H1 (cell line): ENCODE data around the gene CLINT1. TPM values are rescaled to one million over a fixed set of nuclear protein-coding genes. Genes with fewer than 3 reads are reported as not detected.
A peak's percentile ranks its signal among the peaks of the same experiment; 100 is the strongest.

Experiments used
- CTCF ChIA-PET: fragments of 300-600 bp; sonication (Branson Sonifier 250); formaldehyde crosslinking; loops from one replicate; lab custom pipeline; 2021; ENCODE audit not compliant: partially characterized antibody; lab: Charles Lee
- POLR2A ChIA-PET: fragments of 300-600 bp; sonication (Branson Sonifier 250); formaldehyde crosslinking; loops from one replicate; lab custom pipeline; 2021; ENCODE audit warnings: inconsistent platforms; ENCODE audit not compliant: partially characterized antibody; lab: Charles Lee
- DNase-seq, 2 experiments: peaks; one replicate each; pipeline versions ENCODE4 v3.0.0 to v3.0.0-alpha.2; 2010 to 2022; ENCODE audit warnings: low spot score in 2 of 2, low read depth in 1 of 2, mixed read lengths in 1 of 2
- FAIRE-seq: peaks from 2 replicates; lab custom pipeline; 2011; peaks lifted over from hg19 to GRCh38; lab: Jason Lieb, UNC
- H2AFZ ChIP-seq: 2 replicates; pipeline ENCODE4 v1.8.1; 2012; ENCODE audit warnings: low read length, inconsistent platforms
- H2AK5ac ChIP-seq: 2 replicates; pipeline ENCODE4 v1.6.1; 2013; ENCODE audit warnings: low read depth, low read length
- H2BK120ac ChIP-seq: replicated peaks from 2 replicates; pipeline ENCODE3; 2013; ENCODE audit warnings: low read depth, low read length, inconsistent platforms
- H2BK12ac ChIP-seq: 2 replicates; pipeline ENCODE4 v1.6.1; 2013; ENCODE audit warnings: low read depth, low read length
- H2BK15ac ChIP-seq: 2 replicates; pipeline ENCODE4 v1.6.1; 2013; ENCODE audit warnings: low read length
- H2BK20ac ChIP-seq: 2 replicates; pipeline ENCODE4 v1.6.1; 2013; ENCODE audit warnings: low read length
- H2BK5ac ChIP-seq: 2 replicates; pipeline ENCODE4 v1.6.1; 2013; ENCODE audit warnings: low read depth, low read length
- H3K14ac ChIP-seq: 2 replicates; pipeline ENCODE4 v1.6.1; 2013; ENCODE audit warnings: inconsistent platforms; ENCODE audit not compliant: insufficient read length
- H3K18ac ChIP-seq: 2 replicates; pipeline ENCODE4 v1.6.1; 2013; ENCODE audit warnings: low read length; ENCODE audit errors: extremely low read depth
- H3K23ac ChIP-seq: 2 replicates; pipeline ENCODE4 v1.6.1; 2013; ENCODE audit warnings: inconsistent platforms; ENCODE audit not compliant: insufficient read length
- H3K23me2 ChIP-seq: 2 replicates; pipeline ENCODE4 v1.6.1; 2013; ENCODE audit warnings: low read depth, low read length
- H3K27ac ChIP-seq: 2 replicates; pipeline ENCODE4 v1.6.1; 2011; ENCODE audit warnings: low read depth, low read length, inconsistent platforms
- H3K27me3 ChIP-seq, 4 experiments: replicated peaks in 1 of 4; 1 replicate in 1 of 4; 2 replicates in 3 of 4; pipeline versions ENCODE4 v1.6.1 to v1.8.1; 2011 to 2013; ENCODE audit warnings: low read length in 3 of 4, mild to moderate bottlenecking in 3 of 4, inconsistent platforms in 2 of 4, mixed read lengths in 2 of 4, moderate library complexity in 1 of 4; ENCODE audit not compliant: control insufficient read depth in 3 of 4, insufficient read depth in 3 of 4; ENCODE audit errors: extremely low read depth in 1 of 4
- H3K36me3 ChIP-seq, 4 experiments: 2 replicates each; pipeline versions ENCODE4 v1.6.1 to v1.8.1; 2011 to 2013; ENCODE audit warnings: mild to moderate bottlenecking in 4 of 4, low read length in 3 of 4, moderate library complexity in 2 of 4, control low read depth in 1 of 4, inconsistent platforms in 1 of 4; ENCODE audit not compliant: insufficient read depth in 4 of 4, control insufficient read depth in 2 of 4
- H3K4ac ChIP-seq: replicated peaks from 2 replicates; pipeline ENCODE3; 2013; ENCODE audit warnings: low read length, low read depth, mixed read lengths, inconsistent platforms; ENCODE audit not compliant: insufficient read length
- H3K4me1 ChIP-seq, 4 experiments: replicated peaks in 1 of 4; 1 replicate in 1 of 4; 2 replicates in 3 of 4; pipeline versions ENCODE4 v1.6.1 to v1.8.1; 2011 to 2013; ENCODE audit warnings: low read length in 3 of 4, inconsistent platforms in 2 of 4, mixed read lengths in 1 of 4; ENCODE audit not compliant: insufficient read depth in 4 of 4, control insufficient read depth in 3 of 4
- H3K4me2 ChIP-seq, 2 experiments: 2 replicates each; pipeline versions ENCODE4 v1.6.1 to v1.8.1; 2011 to 2013; ENCODE audit warnings: low read depth in 2 of 2, low read length in 2 of 2, control low read depth in 1 of 2, inconsistent platforms in 1 of 2, mild to moderate bottlenecking in 1 of 2; ENCODE audit not compliant: insufficient read depth in 1 of 2
- H3K4me3 ChIP-seq, 4 experiments: fragments of 200-600, 300-600 bp in 1 of 4; sonication (generic), shearing (Covaris generic), sonication (Bioruptor Twin) in 1 of 4; 2 replicates each; pipeline versions ENCODE4 v1.5.1 to v1.8.1; 2011 to 2016; ENCODE audit warnings: low read length in 4 of 4, low read depth in 3 of 4, control low read depth in 2 of 4, inconsistent platforms in 2 of 4, mild to moderate bottlenecking in 2 of 4, mixed read lengths in 1 of 4, moderate library complexity in 1 of 4; ENCODE audit not compliant: insufficient read depth in 2 of 4; ENCODE audit errors: extremely low read depth in 1 of 4
- H3K56ac ChIP-seq: replicated peaks from 2 replicates; pipeline ENCODE3; 2013; ENCODE audit warnings: low read depth, mild to moderate bottlenecking, mixed read lengths, low read length, inconsistent platforms; ENCODE audit not compliant: insufficient read length
- H3K79me1 ChIP-seq: 2 replicates; pipeline ENCODE4 v1.6.1; 2013; ENCODE audit warnings: low read depth, low read length, control low read depth
- H3K79me2 ChIP-seq, 2 experiments: 2 replicates each; pipeline versions ENCODE4 v1.6.1 to v1.8.1; 2012 to 2013; ENCODE audit warnings: low read length in 2 of 2, mild to moderate bottlenecking in 2 of 2, inconsistent platforms in 1 of 2; ENCODE audit not compliant: insufficient read depth in 2 of 2, control insufficient read depth in 1 of 2
- H3K9ac ChIP-seq, 4 experiments: replicated peaks in 1 of 4; 1 replicate in 1 of 4; 2 replicates in 3 of 4; pipeline versions ENCODE4 v1.6.1 to v1.8.1; 2011 to 2013; ENCODE audit warnings: low read depth in 3 of 4, low read length in 3 of 4, control low read depth in 2 of 4, mild to moderate bottlenecking in 2 of 4, moderate library complexity in 2 of 4, inconsistent platforms in 1 of 4; ENCODE audit errors: extremely low read depth in 1 of 4
- H3K9me3 ChIP-seq, 2 experiments: 2 replicates each; pipeline versions ENCODE4 v1.6.1 to v1.8.1; 2012 to 2013; ENCODE audit warnings: mild to moderate bottlenecking in 2 of 2, moderate library complexity in 2 of 2, control low read depth in 1 of 2, inconsistent platforms in 1 of 2, low read depth in 1 of 2, low read length in 1 of 2, mixed read lengths in 1 of 2; ENCODE audit not compliant: insufficient read depth in 2 of 2
- H4K20me1 ChIP-seq, 2 experiments: replicated peaks in 1 of 2; 2 replicates each; pipeline versions ENCODE3 to v1.8.1; 2011 to 2013; ENCODE audit warnings: inconsistent platforms in 2 of 2, low read length in 2 of 2, mild to moderate bottlenecking in 1 of 2; ENCODE audit not compliant: insufficient read depth in 2 of 2, control insufficient read depth in 1 of 2
- H4K5ac ChIP-seq: 2 replicates; pipeline ENCODE4 v1.6.1; 2013; ENCODE audit warnings: low read length, low read depth, mixed read lengths, inconsistent platforms; ENCODE audit not compliant: insufficient read length
- H4K8ac ChIP-seq: 2 replicates; pipeline ENCODE4 v1.8.0; 2013; ENCODE audit warnings: mild to moderate bottlenecking, moderate library complexity, low read length, inconsistent platforms; ENCODE audit not compliant: insufficient read depth; ENCODE audit errors: extremely low read depth
- H4K91ac ChIP-seq: replicated peaks from 2 replicates; pipeline ENCODE3; 2013; ENCODE audit warnings: low read length, mixed read lengths, inconsistent platforms; ENCODE audit not compliant: insufficient read length
- MAFK ChIP-seq: IDR thresholded peaks from 2 replicates; pipeline ENCODE4 v1.6.1; 2012; ENCODE audit warnings: low read depth, mild to moderate bottlenecking, improper control_type of control experiment, low read length
- NANOG ChIP-seq: IDR thresholded peaks from 2 replicates; pipeline ENCODE4 v1.6.1; 2011; ENCODE audit warnings: low read length, low read depth, mild to moderate bottlenecking, inconsistent platforms; ENCODE audit not compliant: insufficient read depth, poor library complexity, severe bottlenecking
- SP2 ChIP-seq: IDR thresholded peaks from 2 replicates; pipeline ENCODE4 v1.6.1; 2012; ENCODE audit warnings: mild to moderate bottlenecking, low read length, inconsistent platforms
- WGBS, 2 experiments: shearing (Covaris generic) in 1 of 2; methylation state at CpG; one replicate each; pipeline versions ENCODE4 v1.1.6 to v1.1.7; 2013 to 2015; ENCODE audit warnings: low lambda C conversion rate in 2 of 2, mixed read lengths in 2 of 2, inconsistent platforms in 1 of 2, low coverage in 1 of 2, missing lambda C conversion rate in 1 of 2; ENCODE audit not compliant: insufficient replicate concordance in 2 of 2, insufficient coverage in 1 of 2, insufficient read length in 1 of 2; ENCODE audit errors: extremely low coverage in 1 of 2, missing lambda C conversion rate in 1 of 2; 5-methylcytosine and 5-hydroxymethylcytosine counted together
- polyA plus RNA-seq, 7 experiments: library from polyadenylated mRNA; depleted of rRNA in 3 of 7; stranded (reverse) in 5 of 7; unstranded in 2 of 7; fragments of >200 nt in 5 of 7; fragments of 200-250 nt in 2 of 7; gene quantifications; 1 replicate in 5 of 7; 2 replicates in 1 of 7; 4 replicates in 1 of 7; pipeline versions ENCODE4 v1.2.1 to v1.2.3, GENCODE V29; 2011 to 2013; ENCODE audit warnings: missing spikeins in 2 of 7, mixed read lengths in 2 of 7
- total RNA-seq: library from RNA; stranded (reverse); fragmentation: NEBNext Ultra II Directional; extraction: Animal tissue kit (Norgen Biotek cat#: 25700); gene quantifications from 2 replicates; pipeline ENCODE4 v1.2.1, GENCODE V29; 2021
- TF ChIP-seq, protein P1 (sequence below): IDR thresholded peaks from 2 replicates; pipeline ENCODE4 v1.6.1; 2011; ENCODE audit warnings: low read depth, mild to moderate bottlenecking, low read length; ENCODE audit not compliant: insufficient read depth

The CLINT1 gene
- total and polyA plus RNA-seq, 2 of the 8 experiments (the other 6 are each of a cell fraction or from before 2014, with no cell fraction given): 85.9 to 140 TPM

DNA sequence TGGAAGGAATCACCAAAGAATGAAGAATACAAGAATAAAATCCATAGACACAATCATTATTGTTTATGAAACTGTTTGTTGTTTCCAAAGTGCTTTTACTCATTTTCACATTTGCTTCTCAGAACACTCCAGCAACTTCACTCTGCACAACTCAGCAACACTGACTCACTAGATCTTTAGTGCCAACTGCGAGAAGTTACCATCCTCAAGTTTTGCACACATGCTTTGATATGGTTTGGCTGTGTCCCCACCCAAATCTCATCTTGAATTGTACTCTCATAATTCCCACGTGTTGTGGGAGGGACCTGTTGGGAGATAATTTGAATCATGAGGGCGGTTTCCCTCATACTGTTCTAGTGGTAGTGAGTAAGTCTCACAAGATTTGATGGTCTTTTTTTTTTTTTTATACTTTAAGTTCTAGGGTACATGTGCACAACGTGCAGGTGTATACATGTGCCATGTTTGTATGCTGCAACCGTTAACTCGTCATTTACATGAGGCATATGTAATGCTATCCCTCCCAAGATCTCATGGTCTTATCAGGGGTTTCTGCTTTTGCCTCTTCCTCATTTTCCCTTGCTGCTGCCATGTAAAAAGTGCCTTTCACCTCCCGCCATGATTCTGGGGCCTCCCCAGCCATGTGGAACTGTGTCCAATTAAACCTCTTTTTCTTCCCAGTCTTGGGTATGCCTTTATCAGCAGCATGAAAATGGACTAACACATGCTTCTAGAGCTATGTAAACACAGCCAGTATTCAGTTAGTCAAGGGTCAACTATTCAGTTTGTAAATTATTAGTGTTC, 36.9 kb downstream of the CLINT1 start:
- FAIRE-seq (no peak), DNase-seq (no peak)
- no peak overlapping the region for H3K9ac ChIP-seq
- peak overlapping the region; percentile 10 for H4K5ac ChIP-seq
- H2AFZ ChIP-seq: no peak overlapping the region
- H4K8ac ChIP-seq: no peak overlapping the region
- no peaks in the 10 kb centered on the region for H3K9me3 ChIP-seq
- H3K23me2 ChIP-seq: no peaks in the 10 kb centered on the region
- no peak overlapping the region for H2BK12ac ChIP-seq
- peaks cover 2 to 5% of the 10 kb centered on the region in 2 experiments for H4K20me1 ChIP-seq
- no peak overlapping the region for H3K27ac ChIP-seq
- peaks cover 0 to 2% (median 0%) of the 10 kb centered on the region in 4 experiments; a peak in 2 of 7 replicates for H3K4me1 ChIP-seq
- no peaks in the 10 kb centered on the region for H3K79me1 ChIP-seq
- H3K4me2 ChIP-seq: no peak overlapping the region
- no peak overlapping the region for H3K14ac ChIP-seq
- no peak overlapping the region for H3K18ac ChIP-seq
- 91% methylated on average over 7 of the region's 7 CpGs; no CpG with 5 or more reads in 1 of the 2 experiments for WGBS, 2 experiments
- POLR2A ChIA-PET: no interaction called here
- no peak overlapping the region for H2BK15ac ChIP-seq
- H2BK5ac ChIP-seq: no peak overlapping the region
- no peaks in the 10 kb centered on the region for H3K27me3 ChIP-seq
- H4K91ac ChIP-seq: no peak overlapping the region
- no peak overlapping the region for H3K4ac ChIP-seq
- no peak overlapping the region for H3K23ac ChIP-seq
- no peak overlapping the region for H3K4me3 ChIP-seq
- no peak overlapping the region for H2AK5ac ChIP-seq
- H2BK120ac ChIP-seq: no peak overlapping the region
- H3K56ac ChIP-seq: no peak overlapping the region
- H2BK20ac ChIP-seq: no peak overlapping the region
- CTCF ChIA-PET: interaction anchor here (1.2 to 2.1 kb wide), 3 partner anchors 9 to 127 kb away, joined by 3 to 5 read pairs (median 4); no protein-coding TSS in a partner anchor
- no peaks in the 10 kb centered on the region; a peak in 1 of 8 replicates for H3K36me3 ChIP-seq
- H3K79me2 ChIP-seq: peaks cover 0 to 98% of the 10 kb centered on the region in 2 experiments; a peak in 2 of 4 replicates
- TF ChIP-seq MAFK: no peak
- no peak for TF ChIP-seq NANOG
- TF ChIP-seq SP2: no peak
- TF ChIP-seq, protein P1, sequence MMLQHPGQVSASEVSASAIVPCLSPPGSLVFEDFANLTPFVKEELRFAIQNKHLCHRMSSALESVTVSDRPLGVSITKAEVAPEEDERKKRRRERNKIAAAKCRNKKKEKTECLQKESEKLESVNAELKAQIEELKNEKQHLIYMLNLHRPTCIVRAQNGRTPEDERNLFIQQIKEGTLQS: no peak
